OCI-M2 (cell line): ENCODE results near the gene F12.

Source experiments
- DNase-seq: peaks from one replicate; lab custom pipeline; 2025; ENCODE audit not compliant: unreplicated experiment; lab: John Stamatoyannopoulos, UW

Gene F12

GRCh38 chr5:177409043-177409801, at the start of gene F12:
TSS of gene F12 (minus strand) at chr5:177409564. CDS start at chr5:177409527, 37 bp downstream.
- DNase-seq, result no peak

DNA sequence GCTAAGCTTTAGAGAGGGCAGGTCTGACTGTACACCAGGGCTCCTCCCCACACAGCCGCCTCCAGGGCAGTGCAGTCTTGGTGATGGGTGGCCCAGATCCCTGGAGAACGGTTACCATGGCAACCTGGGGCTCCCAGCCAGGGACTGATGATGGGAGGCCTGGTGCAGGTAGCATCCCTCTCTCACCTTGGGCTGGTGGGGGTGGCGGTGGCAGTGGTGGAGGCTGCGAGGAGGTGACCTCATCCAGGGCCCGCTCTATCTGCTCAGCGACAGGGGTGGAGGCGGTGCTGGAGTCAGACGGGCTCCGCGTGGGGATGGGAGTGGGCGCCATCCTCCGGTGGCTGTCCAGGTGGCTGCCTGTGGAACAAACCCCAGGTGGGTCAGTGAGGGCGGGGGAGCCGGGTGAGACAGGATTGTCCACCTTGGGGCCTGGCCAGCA, 49.6 kb upstream of the F12 start:
- DNase-seq, result no peak

GRCh38 chr5:177457852-177458681, 48.7 kb upstream of the F12 start:
- DNase-seq, result no peak

DNA sequence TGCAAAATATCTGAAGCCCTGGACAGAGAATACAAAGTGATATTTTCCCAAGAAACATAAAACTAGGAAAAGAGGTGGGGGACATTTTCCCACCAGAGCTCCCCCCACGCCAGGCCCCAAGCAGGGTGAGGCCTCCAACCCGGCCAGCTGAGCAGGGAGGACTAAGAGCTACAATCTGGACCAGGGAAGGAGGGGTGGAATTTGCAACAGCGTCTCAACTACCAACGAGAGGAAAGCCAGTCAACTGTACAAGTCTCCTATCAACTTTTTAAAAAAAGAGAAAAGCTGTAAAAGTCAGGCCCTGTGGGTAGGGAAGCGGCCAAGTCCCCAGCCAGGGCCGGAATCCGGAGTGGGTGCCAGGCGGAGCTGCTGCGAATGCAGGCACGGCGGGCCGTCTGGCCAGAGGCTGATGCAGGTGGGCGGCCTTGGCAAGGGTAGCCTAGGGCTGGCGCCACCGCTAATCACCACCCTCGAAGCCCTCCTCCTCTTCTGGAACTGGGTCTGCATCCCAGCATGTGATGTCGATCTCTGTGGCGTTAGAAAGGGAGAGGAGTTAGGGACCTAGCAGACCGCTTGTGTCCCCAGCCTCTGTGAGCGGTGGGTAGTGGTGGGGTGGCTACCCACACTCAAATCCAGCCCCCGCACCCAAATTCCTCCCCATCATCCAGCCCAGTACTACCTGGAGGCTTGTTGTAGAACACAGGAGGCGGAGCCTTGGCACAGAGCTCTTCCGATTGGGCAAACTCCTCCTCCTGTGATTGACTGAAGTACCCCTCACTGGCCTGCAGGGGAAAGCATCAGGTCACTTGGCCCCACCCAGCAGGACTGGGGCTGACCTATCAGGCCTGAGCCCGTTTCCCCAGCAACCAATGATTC, 47.9 kb upstream of the F12 start:
- no peak for DNase-seq

DNA sequence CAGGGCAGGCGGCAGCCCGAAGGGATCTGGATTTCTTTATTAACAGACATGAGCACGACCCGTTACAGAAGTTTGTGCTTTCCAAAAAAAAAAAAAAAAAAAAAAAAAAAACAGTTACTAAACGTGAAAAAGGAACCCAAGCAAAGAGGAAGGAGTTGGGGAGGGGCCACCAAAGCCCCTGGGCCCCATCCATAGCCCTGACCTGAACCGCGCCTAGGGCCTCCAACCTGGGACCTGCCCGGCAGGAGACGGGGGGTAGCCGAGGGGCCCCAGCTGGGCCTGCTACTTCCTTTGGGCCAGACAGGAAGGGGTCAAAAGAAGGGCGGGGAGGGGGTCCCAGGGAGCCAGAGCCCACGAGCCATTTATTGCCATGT, 47.2 kb upstream of the F12 start:
- DNase-seq, result no peak

- DNase-seq, result no peak
These were observed 46.6 kb upstream of the F12 start for GRCh38 chr5:177455661-177456590.

DNA sequence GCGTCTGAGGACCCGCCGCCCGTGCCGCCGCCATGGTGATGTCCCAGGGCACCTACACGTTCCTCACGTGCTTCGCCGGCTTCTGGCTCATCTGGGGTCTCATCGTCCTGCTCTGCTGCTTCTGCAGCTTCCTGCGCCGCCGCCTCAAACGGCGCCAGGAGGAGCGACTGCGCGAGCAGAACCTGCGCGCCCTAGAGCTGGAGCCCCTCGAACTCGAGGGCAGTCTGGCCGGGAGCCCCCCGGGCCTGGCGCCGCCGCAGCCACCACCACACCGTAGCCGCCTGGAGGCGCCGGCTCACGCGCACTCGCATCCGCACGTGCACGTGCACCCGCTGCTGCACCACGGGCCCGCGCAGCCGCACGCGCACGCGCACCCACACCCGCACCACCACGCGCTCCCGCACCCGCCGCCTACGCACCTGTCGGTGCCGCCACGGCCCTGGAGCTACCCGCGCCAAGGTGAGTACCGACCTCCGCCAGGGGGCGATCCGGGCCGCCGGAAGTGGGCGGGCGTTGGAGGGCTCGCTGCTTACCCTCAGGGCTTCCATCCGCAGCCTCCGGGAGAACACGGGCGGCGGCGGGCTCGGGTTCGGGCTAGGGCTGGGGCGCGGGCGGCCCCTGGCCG, 45.8 kb upstream of the F12 start:
- DNase-seq, result peak; percentile 24

DNA sequence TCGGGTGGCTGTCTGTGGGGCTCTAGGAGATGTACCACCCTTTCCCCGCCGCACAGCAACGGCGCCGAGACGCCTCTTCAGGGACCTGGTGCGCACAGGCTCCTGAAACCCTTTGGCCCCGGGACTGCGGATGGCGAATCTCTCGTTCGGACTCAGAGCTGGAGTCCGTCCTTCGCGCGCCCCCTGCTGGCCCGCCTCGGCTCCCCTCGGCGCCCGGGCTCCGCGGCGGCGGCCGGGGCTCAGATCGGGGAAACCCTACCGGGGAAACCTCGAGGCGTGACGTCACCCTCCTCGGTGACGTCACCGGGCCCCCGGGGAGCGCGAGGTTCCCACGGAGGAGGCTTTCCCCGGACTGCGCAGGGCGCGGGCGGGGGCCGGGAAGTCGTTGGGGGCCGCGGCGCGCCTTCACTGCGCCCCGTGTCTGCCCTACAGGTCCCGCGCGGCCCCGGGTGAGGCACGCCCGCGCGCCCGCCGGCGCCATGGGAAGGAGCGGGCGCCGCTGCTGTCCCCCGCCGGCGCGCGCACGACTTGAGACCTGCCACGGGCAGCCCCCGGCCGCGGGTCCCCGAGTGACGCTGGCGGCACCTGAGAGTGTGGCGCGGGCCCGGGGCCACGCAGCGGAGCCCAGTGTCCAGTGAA, 45.2 kb upstream of the F12 start:
- DNase-seq, result peak; percentile 22

- no peak for DNase-seq
These were observed 44.6 kb upstream of the F12 start for GRCh38 chr5:177453852-177454396.

DNA sequence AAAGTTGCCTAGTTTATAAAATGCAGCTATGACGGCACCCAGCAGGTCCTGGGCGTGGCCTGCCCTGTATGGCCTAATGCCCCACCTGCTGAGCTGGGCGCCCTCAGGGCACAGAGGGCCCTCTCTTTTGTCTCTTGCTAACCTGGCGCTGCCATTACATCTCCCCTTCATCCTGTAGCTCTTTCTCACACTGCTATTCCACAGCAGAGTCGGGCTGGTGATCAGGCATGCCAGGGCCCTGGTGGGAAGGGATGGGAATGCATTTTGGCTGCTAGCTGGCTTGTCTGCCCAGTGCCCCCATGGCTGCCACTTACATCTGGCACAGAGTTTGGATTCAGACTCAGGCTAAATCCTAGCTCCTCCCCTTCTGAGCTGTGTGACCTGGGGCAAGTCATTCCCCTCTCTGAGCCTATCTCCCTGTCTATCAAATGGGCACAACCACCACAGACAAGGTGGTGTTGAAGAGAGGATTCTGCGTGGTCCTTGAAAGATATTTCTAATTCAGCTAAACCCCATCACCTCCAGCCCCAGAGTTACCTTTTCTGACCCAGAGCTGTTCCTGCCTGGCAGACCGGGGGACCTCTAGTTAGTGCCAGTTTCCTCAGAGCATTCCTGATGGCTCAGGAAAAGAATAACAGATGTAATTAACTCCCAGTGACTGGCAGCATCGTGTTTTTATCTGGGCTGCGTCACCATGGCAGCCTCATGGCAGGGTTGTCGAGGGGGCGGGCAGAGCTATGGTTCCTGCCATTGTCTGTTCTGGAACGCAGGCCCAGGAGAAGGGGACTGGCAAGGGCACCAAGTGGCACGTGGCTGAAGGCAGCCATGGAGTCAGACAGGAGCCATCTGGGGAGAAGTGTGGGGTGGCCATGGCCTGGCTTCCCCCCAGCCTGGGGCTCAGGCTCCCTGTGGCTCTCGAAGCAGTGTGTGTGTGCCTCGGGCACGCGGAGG, 43.6 kb upstream of the F12 start:
- no peak for DNase-seq

- DNase-seq, result no peak
These were observed 41.5 kb upstream of the F12 start for GRCh38 chr5:177450667-177451424.

GRCh38 chr5:177449140-177450061, 40.0 kb upstream of the F12 start:
- DNase-seq, result no peak

GRCh38 chr5:177448244-177448950, 39.0 kb upstream of the F12 start:
- DNase-seq, result no peak

DNA sequence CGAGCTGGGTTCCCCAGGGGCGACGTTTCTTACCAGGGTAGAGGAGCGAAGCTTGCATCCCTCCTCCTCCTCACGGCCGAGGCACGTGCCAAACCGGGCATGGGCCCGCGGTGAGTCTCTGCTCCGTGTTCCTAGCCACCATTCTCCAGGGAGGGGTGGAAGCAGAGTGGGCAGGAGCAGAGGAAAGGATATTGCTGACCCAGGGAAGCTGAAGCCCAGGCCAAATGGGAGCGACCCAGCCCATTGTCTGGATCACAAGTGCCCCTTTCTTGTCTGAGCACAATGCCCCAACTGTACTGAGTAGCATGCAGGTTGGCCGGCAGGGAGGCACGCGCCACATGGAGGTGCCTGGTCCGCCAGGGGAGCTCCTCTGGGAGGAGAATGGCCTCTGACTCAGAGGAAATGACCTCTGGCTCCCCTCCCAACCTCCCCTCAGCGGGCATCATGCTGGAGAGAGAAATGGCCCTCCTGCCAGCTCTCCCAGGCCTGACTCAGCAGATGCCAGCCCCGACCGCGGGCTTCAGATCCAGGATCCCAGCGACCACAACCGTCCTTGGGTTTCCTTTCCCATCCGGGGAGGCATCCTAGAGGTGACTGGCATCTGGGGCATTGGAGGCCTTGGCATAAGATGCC, 38.4 kb upstream of the F12 start:
- no peak for DNase-seq

DNA sequence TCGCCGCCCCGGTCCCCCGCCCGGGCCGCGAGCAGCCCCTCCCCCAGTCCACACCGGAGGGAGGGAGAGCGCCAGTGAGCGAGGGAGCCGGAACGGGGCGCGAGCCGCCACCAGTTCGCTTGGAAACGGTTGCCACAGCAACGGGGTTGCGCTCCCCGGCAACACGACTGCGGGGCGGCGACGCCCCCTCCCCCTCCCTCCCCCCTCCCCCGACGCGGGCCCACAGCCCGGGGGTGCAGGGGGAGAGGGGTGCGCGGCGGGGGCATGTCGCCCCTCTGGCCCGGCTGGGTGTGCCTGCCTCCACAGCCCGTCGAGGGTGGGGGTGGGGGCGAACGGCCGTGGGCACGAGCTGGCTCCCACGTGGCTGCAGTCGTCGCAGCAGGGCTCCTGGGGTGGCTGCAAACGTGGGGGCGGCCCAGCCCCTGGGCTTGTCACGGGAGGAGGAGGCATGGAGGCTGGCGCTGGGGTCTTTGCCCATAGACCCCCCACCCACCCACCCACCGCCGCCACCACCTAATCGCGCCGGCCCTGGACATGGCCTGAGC, 37.8 kb upstream of the F12 start:
- DNase-seq, result no peak
